ENCODE results near the gene FAM13A. TPM values are rescaled to one million over a fixed set of nuclear protein-coding genes. Genes with fewer than 3 reads are reported as not detected.
"Not testable (repeated sequence)": the region's sequence is repeated elsewhere in the genome, so short reads cannot be mapped to it uniquely, and the experiment has no call there.

The FAM13A gene
- 10 to 100 TPM; 10.1 to 24.9 TPM for total RNA-seq
- long read RNA-seq, full-length matches to known transcripts = 2 of 3 reads
- long read RNA-seq, partial matches to known transcripts = 0 of 3 reads
- long read RNA-seq, other reads (novel, unspliced or antisense) = 1 of 3 reads

GRCh38 chr4:89056953-89057398, at the start of gene FAM13A:
Gene FAM13A, minus strand, starts transcription at chr4:89057185. Its CDS starts 221 bp downstream, at chr4:89056964.
- DNase-seq (peak; percentile 84), ATAC-seq (peak; percentile 94 to 98)
- intact Hi-C loops (cut with DNase I) = no loop called here

DNA sequence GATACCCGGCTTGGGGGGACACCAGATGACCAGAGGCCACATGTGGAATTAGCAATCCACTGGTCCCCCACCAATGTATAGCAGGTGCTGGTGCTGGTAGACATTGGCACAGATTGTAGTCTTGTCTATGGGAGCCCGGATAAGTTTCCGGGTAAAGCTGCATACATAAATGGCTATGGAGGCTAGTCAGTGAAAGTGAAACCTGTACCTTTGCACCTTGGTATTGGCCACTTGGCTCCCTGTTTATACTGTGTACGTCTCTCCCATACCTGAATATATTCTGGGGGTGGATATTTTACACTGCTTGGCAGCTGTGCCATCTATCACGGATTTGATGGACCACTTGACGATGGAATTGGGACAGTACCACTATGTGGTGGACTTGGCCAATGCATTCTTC, 48.7 kb upstream of the FAM13A start:
- no peak for DNase-seq
- no peak for ATAC-seq
- intact Hi-C loops (cut with DNase I) = no loop called here

- ATAC-seq = no peak
- DNase-seq = no peak
- intact Hi-C loops (cut with DNase I) = no loop called here
Measured at GRCh38 chr4:89101256-89102161, 44.5 kb upstream of the FAM13A start.

DNA sequence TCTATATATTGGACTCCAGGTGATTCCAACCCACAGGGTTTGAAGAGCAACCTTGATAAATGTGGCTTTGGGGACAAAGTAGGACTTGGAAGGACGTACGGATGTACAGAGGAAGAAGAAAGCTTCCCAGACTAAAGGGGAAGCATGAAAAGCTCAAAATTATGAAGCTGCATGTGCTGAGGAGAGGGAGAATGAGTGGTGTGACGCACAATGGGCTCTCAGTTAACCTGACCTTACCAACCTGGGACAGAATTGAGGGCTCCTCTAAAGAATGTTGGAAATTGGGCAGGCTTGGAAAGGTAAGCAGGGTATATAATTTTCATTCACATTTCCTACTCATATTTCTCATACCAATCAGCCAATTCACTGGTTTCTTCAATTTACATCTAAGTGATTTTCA, 43.9 kb upstream of the FAM13A start:
- DNase-seq (no peak), ATAC-seq (no peak)
- intact Hi-C loops (cut with DNase I) = no loop called here

DNA sequence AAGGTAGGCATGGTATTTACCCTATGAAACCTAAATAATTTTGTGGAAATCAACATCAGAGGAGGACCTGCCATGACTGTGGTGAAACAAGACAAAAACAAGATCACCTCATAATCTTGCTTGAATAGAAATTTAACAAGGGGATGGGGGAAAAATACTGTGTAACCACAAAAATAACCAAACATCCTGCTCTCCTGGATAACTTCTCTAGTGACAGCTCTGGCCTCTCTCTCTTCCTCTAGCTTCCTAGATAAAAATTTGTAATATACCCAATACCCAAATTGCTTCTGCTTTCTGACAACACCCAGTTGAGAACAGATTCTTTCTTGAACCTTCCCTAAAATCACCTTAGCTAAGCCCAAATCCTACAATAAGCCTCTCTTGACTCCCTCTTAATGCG, 42.5 kb upstream of the FAM13A start:
- no peak for DNase-seq
- intact Hi-C loops (cut with DNase I) = no loop called here

GRCh38 chr4:89099034-89099433, 42.0 kb upstream of the FAM13A start:
- intact Hi-C loops (cut with DNase I) = no loop called here
- no peak for ATAC-seq
- no peak for DNase-seq

More for the DNA sequence above, 42.5 kb upstream of the FAM13A start:
- ATAC-seq = no peak

DNA sequence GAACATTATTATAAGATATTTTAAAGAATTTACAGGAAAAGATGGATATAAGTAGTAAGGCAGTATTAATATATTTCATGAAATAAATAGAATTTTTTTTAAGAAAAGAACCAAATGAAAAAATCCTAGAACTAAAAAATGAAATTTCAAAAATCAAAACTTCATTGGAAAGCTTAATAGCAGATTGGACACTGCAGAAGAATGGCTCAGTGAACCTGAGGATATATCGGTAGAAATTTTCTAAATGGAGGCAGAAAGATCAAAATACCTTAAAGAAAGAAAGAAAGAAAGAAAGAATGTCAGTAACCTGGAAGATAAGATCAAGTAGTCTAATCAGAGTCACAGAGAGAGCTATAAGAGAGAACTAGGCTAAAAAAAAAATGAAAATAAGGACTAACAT, 21.3 kb upstream of the FAM13A start:
- intact Hi-C loops (cut with DNase I) = no loop called here
- DNase-seq (no peak), ATAC-seq (no peak)

GRCh38 chr4:89077761-89078160, 20.8 kb upstream of the FAM13A start:
- DNase-seq (no peak), ATAC-seq (no peak)
- intact Hi-C loops (cut with DNase I) = no loop called here

- intact Hi-C loops (cut with DNase I) = no loop called here
- DNase-seq (no peak), ATAC-seq (no peak)
Measured at GRCh38 chr4:89072921-89073320, 15.9 kb upstream of the FAM13A start.

GRCh38 chr4:89071311-89071710, 14.3 kb upstream of the FAM13A start:
- ATAC-seq = no peak
- DNase-seq = no peak
- intact Hi-C loops (cut with DNase I) = no loop called here

- DNase-seq (no peak), ATAC-seq (no peak)
- intact Hi-C loops (cut with DNase I) = no loop called here
Measured at GRCh38 chr4:89070041-89070440, 13.1 kb upstream of the FAM13A start.

DNA sequence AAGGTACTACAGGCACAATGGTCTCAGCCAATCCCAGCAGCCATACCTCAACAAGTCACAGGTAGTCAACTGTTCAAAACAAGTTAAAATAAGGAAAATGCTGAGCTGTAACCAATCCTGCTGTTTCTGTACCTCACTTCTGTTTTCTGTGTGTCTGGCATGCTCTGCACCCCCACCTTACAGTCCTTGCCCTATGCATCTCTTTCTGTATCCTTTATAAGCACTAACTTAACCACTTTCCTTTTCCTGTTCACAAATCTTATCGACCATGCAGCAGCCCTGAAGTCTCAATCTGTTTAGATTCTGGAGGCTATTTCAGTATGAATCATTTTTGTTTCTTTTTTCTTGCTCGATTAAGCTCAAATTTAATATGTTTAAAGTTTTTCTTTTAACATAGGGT, 12.5 kb upstream of the FAM13A start:
- no peak for DNase-seq
- intact Hi-C loops (cut with DNase I) = no loop called here
- ATAC-seq = no peak

- intact Hi-C loops (cut with DNase I) = no loop called here
- DNase-seq (no peak), ATAC-seq (no peak)
Measured at GRCh38 chr4:89067417-89067816, 10.4 kb upstream of the FAM13A start.

GRCh38 chr4:89064848-89065247, 7.9 kb upstream of the FAM13A start:
- no peak for ATAC-seq
- DNase-seq = no peak
- intact Hi-C loops (cut with DNase I) = no loop called here

DNA sequence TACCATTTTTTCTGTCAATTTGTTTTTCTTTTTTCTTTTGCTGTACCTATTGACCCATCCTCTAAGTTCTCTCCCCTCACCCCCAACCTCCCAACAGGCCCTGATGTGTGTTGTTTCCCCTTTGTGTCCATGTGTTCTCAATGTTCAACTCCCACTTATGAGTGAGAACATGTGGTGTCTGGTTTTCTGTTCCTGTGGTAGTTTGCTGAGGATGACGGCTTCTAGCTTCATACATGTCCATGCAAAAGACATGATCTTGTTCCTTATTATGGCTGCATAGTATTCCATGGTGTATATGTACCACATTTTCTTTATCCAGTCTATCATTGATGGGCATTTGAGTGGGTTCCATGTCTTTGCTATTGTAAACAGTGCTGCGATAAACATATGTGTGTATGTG, 859 bp upstream of the FAM13A start:
- intact Hi-C loops (cut with DNase I); ATAC-seq: not testable (repeated sequence)

GRCh38 chr4:89056292-89056952, 563 bp downstream of the FAM13A start:
- intact Hi-C loops (cut with DNase I) = no loop called here
- DNase-seq (no peak), ATAC-seq (peak; percentile 79 to 89)

More for the DNA sequence above, 859 bp upstream of the FAM13A start:
- DNase-seq = not testable (repeated sequence)

- DNase-seq (no peak), ATAC-seq (no peak)
- intact Hi-C loops (cut with DNase I) = no loop called here
Measured at GRCh38 chr4:89055157-89056080, 1.6 kb downstream of the FAM13A start.

DNA sequence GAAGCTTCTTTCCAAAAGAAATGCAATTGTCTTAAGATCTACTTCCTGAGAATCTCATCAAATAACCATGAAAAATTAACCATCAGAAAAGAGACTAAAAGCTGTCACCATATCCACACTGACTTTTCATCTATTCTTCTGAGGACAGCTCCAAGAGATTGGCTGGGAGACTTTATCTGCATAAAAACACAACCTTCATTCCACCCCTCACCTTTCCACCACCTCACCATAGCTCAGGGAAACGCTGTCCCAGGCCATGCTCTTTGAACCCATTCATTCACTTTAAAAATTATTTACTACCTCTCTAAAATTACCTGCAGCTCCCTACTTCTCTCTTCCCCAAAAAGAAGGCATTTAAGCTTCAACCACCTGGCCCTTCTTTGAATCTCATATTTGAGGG, 2.4 kb downstream of the FAM13A start:
- ATAC-seq (no peak), DNase-seq (no peak)
- intact Hi-C loops (cut with DNase I) = no loop called here

DNA sequence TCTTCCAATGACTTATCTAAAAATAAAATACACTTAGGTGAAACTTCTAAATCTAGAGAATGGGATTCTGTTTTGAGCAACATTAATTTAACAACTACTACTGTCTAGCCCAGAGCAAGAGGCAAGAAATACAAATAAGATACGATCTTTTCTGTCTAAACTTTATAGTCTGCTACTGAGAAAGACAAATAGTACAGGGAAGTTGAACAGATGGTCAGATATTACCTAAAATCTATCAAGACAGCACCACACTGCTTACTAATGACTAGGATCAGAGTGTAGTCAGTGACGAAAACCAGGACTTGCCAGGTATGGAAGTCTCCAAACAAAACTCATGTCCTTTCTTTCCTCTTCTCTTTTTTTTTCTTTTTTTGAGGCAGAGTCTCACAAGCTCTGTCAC, 7.1 kb downstream of the FAM13A start:
- DNase-seq (no peak), ATAC-seq (no peak)
- intact Hi-C loops (cut with DNase I) = no loop called here

Data from left cardiac atrium (tissue), 4 donors.